ENCODE data around the gene ZFYVE19. TPM values are rescaled to one million over a fixed set of nuclear protein-coding genes. Genes with fewer than 3 reads are reported as not detected.

ZFYVE19 gene
- total RNA-seq, 2 experiments from 2014 or later, result 22.8 to 29.3 TPM

DNA sequence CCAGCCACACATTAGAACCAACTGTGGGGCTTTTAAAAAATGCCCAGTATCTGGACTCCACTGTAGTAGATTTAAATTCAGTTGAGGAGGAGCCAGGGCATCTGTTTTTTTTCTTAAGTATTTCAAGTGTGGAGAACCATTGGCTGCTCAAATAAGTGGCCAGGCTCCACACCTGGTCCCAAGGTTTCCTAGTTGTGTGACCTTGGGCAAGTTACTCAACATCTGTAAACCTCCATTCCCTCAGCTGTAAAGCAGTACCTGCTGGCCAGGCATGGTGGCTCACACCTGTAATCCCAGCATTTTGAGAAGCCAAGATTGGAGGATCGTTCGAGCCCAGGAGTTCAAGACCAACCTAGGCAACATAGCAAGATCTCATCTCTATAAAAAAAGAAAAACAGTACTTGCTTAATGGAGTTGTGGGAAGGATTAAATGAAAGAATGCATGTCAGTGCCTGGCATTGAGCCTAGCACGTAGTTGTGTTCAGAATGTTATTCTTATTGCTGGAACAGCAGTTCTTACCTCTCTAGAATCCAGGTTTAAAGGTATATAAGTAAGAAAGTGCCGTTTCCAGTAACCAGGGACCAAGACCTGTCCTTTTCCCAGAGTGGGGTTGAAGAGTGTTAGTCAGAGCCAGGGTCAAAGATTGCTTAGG lies 19.7 kb downstream of the ZFYVE19 start:
- ChIA-PET CTCF (ENCODE audit: unreplicated experiment) (no interaction called here), POLR2A (no interaction called here)
- Histone ChIP-seq H3K36me3 (ENCODE audit: insufficient read depth, low read length) (no peaks in the 10 kb centered on the region), H3K79me2 (ENCODE audit: insufficient read depth, low read depth, low read length) (no peaks in the 10 kb centered on the region), H3K4me3 (ENCODE audit: low read depth, low read length, poor library complexity, severe bottlenecking) (no peak overlapping the region), H3K4me1 (ENCODE audit: insufficient read depth, low read length, poor library complexity, severe bottlenecking) (no peaks in the 10 kb centered on the region), H3K9me2 (ENCODE audit: insufficient read depth, low read length) (no peaks in the 10 kb centered on the region), H4K20me1 (ENCODE audit: insufficient read depth, low read length) (no peaks in the 10 kb centered on the region), H3K9me3 (ENCODE audit: low read length) (no peaks in the 10 kb centered on the region), H2AFZ (ENCODE audit: low read length) (no peak overlapping the region), H3K4me2 (ENCODE audit: low read length) (no peak overlapping the region), H3K27ac (ENCODE audit: low read depth, low read length, poor library complexity, severe bottlenecking) (no peak overlapping the region)
- TF ChIP-seq EZH2phosphoT487 (IDR thresholded peaks at IDR 0.05; ENCODE audit: borderline replicate concordance, low read depth, low read length), result no peak
- TF ChIP-seq, protein P1, sequence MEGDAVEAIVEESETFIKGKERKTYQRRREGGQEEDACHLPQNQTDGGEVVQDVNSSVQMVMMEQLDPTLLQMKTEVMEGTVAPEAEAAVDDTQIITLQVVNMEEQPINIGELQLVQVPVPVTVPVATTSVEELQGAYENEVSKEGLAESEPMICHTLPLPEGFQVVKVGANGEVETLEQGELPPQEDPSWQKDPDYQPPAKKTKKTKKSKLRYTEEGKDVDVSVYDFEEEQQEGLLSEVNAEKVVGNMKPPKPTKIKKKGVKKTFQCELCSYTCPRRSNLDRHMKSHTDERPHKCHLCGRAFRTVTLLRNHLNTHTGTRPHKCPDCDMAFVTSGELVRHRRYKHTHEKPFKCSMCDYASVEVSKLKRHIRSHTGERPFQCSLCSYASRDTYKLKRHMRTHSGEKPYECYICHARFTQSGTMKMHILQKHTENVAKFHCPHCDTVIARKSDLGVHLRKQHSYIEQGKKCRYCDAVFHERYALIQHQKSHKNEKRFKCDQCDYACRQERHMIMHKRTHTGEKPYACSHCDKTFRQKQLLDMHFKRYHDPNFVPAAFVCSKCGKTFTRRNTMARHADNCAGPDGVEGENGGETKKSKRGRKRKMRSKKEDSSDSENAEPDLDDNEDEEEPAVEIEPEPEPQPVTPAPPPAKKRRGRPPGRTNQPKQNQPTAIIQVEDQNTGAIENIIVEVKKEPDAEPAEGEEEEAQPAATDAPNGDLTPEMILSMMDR (conservative IDR thresholded peaks at IDR 0.05; ENCODE audit: low read length), result no peak
- no peak for DNase-seq (ENCODE audit: low spot score)
- BruUV-seq (replicated peaks), result no TSS peak
- intact Hi-C loops (cut with micrococcal nuclease; ENCODE audit: unreplicated experiment), result no loop called here

DNA sequence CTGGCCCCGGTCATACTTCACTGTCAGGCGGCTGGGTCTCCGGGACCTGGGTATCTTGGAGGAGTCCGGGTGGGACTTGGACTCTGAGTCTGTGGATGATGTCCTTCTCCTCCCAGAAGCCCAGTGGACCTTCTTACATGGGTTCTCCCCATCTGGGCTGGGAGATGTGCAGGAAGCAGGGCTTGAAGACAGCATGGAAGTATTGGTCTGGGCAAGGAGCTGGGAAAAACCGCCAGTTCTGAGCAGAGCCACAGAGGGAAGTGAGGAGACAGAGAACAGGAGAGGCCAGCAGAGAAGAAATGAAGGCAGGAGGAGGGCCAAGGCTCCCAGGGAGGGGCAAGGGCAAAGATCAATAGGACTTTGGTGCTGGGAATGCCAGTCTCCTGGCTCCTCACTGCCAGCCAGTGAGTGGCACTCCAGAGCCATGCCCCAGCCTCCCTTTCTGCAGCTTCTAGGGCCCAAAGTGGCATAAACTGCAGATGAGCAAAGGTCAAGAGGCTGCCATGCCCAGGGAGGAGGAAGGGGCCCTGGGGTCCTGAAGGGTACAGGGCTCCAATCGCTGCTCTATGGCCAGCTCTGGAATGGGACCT lies 21.7 kb downstream of the ZFYVE19 start, which contains the start of gene PPP1R14D:
Gene PPP1R14D (minus strand): TSS at position 262 of the 590 bp plus-strand sequence. CDS start 67 bp downstream, at position 195.
- TF ChIP-seq EZH2phosphoT487 (IDR thresholded peaks at IDR 0.05; ENCODE audit: borderline replicate concordance, low read depth, low read length), result no peak
- TF ChIP-seq, protein P1 (conservative IDR thresholded peaks at IDR 0.05; ENCODE audit: low read length), result no peak
- Histone ChIP-seq H3K4me1 (ENCODE audit: insufficient read depth, low read length, poor library complexity, severe bottlenecking) (no peaks in the 10 kb centered on the region), H3K4me3 (ENCODE audit: low read depth, low read length, poor library complexity, severe bottlenecking) (no peak within 1 kb of the TSS), H3K9me3 (ENCODE audit: low read length) (no peaks in the 10 kb centered on the region), H3K36me3 (ENCODE audit: insufficient read depth, low read length) (no peaks in the 10 kb centered on the region), H3K4me2 (ENCODE audit: low read length) (peak within 1 kb of the TSS; percentile 17; the same call in 1 of the 2 replicates), H3K79me2 (ENCODE audit: insufficient read depth, low read depth, low read length) (no peaks in the 10 kb centered on the region), H3K9me2 (ENCODE audit: insufficient read depth, low read length) (no peaks in the 10 kb centered on the region), H2AFZ (ENCODE audit: low read length) (no peak within 1 kb of the TSS), H3K27ac (ENCODE audit: low read depth, low read length, poor library complexity, severe bottlenecking) (no peak within 1 kb of the TSS), H4K20me1 (ENCODE audit: insufficient read depth, low read length) (no peaks in the 10 kb centered on the region)
- BruUV-seq (replicated peaks), result no TSS peak
- ChIA-PET CTCF (ENCODE audit: unreplicated experiment) (no interaction called here), POLR2A (interaction anchor here (1.0 kb wide), 1 partner anchor 9 kb away, joined by 3 read pairs; no protein-coding TSS in a partner anchor)
- DNase-seq (ENCODE audit: low spot score), result no peak
- intact Hi-C loops (cut with micrococcal nuclease; ENCODE audit: unreplicated experiment), result no loop called here

DNA sequence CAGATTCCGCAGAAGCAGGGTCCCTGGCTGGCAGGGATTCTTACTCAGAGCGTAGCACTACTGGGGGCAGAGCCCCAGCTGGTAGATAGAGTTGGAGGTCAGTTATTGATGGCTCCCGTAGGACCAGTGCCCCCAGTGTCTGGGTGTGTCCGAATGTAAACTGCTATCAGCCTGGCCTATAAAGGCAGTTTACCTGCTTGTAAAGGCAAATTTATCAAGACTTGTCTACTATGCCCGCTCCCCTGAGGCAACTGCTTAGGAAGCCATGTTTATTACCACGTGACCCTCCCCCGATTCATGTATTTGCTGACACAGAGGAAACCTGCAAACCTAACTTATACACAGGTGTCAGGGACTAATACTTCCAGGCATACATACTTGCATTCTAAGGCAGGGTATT lies 22.2 kb downstream of the ZFYVE19 start:
- Histone ChIP-seq H3K4me1 (ENCODE audit: insufficient read depth, low read length, poor library complexity, severe bottlenecking) (no peaks in the 10 kb centered on the region), H3K4me3 (ENCODE audit: low read depth, low read length, poor library complexity, severe bottlenecking) (no peak overlapping the region), H3K27ac (ENCODE audit: low read depth, low read length, poor library complexity, severe bottlenecking) (no peak overlapping the region), H2AFZ (ENCODE audit: low read length) (no peak overlapping the region), H3K36me3 (ENCODE audit: insufficient read depth, low read length) (no peaks in the 10 kb centered on the region), H4K20me1 (ENCODE audit: insufficient read depth, low read length) (no peaks in the 10 kb centered on the region), H3K4me2 (ENCODE audit: low read length) (peak overlapping the region; percentile 17; the same call in 1 of the 2 replicates), H3K79me2 (ENCODE audit: insufficient read depth, low read depth, low read length) (no peaks in the 10 kb centered on the region), H3K9me2 (ENCODE audit: insufficient read depth, low read length) (no peaks in the 10 kb centered on the region), H3K9me3 (ENCODE audit: low read length) (no peaks in the 10 kb centered on the region)
- intact Hi-C loops (cut with micrococcal nuclease; ENCODE audit: unreplicated experiment), result no loop called here
- DNase-seq (ENCODE audit: low spot score), result no peak
- no TSS peak for BruUV-seq (replicated peaks)
- TF ChIP-seq, protein P1 (conservative IDR thresholded peaks at IDR 0.05; ENCODE audit: low read length), result no peak
- TF ChIP-seq EZH2phosphoT487 (IDR thresholded peaks at IDR 0.05; ENCODE audit: borderline replicate concordance, low read depth, low read length), result no peak
- ChIA-PET CTCF (ENCODE audit: unreplicated experiment) (no interaction called here), POLR2A (interaction anchor here (1.0 kb wide), 1 partner anchor 9 kb away, joined by 3 read pairs; no protein-coding TSS in a partner anchor)

Measured in OCI-LY7 (cell line).